Lung microvascular endothelial cell (primary cell): Measurements from ENCODE around the gene ANTXR1. TPM values are rescaled to one million over a fixed set of nuclear protein-coding genes. Genes with fewer than 3 reads are reported as not detected.

Experiments
- DNase-seq, 2 donors: peaks; one replicate each; pipeline versions ENCODE4 v3.0.0 to v3.0.0-alpha.2; 2010; ENCODE audit warnings: low read depth in 2 of 2
- total RNA-seq: library from RNA; depleted of rRNA; stranded (reverse); fragments of >200 nt; gene quantifications from 2 replicates; pipeline ENCODE4 v1.2.1, GENCODE V29; 2014

ANTXR1 gene
- total RNA-seq, 1 donor from 2014 or later, result 0.20 TPM

DNA sequence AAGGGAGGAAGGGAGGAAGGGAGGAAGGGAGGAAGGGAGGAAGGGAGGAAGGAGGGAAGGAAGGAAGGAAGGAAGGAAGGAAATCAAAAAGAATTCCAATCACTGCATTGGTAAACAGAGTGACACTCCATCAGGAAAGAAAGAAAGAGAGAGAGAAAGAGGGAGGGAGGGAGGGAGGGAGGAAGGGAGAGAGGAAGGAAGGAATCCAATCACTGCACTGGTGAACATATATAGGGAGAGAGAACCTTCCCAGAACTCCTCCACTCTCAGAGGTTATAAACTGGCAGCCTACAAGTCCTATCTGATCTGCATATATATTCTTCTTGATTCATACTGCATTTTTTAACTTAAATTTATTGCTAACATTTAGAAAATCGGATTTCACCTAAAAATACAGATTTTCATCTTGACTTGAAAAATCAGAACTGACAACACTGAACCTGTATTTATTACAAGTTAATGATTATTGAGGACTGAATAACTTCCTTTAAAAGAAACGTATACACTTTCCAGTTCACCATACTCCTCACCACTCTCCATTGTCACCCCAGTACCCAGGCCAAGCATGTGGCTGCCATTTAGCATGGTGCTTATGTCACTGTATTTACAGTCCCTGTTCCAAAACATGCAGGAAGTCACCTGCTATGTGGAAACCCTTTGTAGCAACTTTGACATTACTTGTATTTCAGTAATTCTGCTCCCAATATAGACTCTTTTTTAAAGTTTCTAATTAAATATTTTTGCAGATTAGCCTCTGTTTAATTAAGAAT lies 83.5 kb downstream of the ANTXR1 start:
- DNase-seq, result no peak

GRCh38 chr2:69097148-69097610 lies 84.2 kb downstream of the ANTXR1 start:
- peak in 1 of 2 donors; percentile 79 for DNase-seq

DNA sequence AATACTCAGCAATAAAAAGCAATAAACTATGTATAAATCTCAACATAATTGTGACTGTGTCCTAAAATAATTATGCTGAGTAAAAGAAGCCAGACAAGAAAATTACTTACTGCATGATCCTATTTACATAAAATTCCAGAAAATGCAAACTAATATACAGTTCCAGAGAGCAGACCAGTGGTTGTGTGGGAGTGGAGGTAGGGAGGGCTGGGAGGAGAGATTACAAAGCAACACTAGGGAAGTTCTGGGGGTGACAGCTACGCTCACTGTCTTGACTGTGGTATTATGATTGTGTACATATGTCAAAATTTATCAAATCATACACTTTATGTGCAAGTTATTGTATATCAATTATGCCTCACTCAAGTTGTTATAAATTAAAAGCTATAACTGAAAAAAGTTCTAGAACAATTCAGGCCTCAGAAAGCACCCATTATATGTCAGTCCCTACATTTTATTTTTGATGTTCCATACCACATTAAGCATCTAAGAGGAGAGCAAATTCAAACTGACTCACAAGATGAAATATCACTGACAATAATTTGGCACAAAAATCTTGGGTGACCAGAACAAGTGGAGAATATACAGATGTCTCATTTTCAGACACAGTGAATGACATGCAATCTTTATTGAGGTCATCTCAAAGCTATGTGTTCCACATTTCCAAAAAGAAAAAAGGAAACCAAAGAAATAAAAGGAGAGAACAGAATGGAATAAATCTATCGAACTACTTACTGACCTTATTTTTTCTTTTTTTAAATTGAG lies 85.1 kb downstream of the ANTXR1 start:
- no peak for DNase-seq

DNA sequence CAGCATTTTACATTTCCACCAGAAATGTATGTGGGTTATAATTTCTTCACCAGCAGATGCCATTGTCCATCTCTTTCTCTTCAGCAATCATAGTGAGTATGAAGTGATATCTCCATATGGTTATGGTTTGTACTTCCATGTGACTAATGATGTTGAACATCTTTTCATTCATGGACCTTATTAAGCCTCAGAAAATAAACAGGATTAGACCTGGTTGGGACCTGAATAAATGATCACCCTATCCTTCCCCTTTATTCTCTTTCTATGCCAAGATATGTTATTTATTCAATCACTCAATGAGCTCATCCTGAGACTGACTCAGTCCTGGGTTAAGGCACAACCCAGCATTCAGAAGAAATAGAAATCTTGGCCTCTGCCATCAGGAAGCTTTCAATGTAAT lies 86.6 kb downstream of the ANTXR1 start:
- DNase-seq, result peak in 1 of 2 donors; percentile 56

DNA sequence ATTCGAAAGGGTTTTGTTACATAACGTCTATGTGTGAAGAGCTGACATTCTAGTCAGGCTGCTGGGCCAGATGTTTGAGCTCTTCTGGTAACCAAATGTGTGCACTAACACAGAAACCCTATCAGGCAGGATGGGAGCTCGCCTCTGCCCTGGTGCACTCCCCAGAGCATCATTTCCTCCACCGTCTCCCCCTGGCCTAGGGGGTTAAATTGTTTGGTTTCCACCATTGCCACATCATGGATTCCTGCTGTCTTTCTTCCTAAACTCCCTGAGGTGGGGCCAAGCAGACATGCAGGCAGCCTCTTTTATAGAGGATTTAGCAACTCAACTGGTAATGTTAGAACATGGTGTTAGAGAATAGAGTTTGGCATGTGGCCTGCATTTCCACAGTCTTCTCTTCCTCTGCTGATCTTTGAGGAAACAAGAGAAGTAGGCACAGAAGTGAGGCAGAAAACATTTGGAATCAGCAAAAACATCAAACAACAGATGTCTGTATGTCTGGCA lies 87.3 kb downstream of the ANTXR1 start:
- no peak for DNase-seq

DNA sequence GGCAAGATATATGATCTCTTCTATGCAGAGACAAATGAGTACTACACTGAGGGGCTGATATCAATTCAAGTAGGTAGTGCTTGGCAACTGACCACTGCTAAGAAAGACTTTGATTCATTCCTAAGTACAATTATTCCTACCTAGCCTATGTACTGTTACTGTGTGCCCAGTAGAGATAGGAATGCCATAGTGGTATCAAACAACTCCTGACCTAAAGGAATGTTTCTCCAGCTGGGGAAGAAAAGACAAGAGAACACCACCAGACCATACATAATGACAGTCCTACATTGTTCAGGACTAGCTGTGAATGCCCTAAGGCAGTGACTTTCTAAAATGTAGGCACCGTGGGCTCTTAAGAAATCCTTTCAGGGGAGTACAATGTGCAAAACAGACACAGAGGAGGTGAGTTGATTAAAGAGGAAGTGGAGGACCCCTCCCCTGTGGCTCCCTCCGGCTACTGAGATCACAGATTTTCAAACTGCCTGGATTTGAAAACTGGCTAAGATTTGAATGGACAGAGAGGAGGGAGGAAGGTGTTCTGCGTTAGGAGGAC lies 89.1 kb downstream of the ANTXR1 start:
- no peak for DNase-seq

DNA sequence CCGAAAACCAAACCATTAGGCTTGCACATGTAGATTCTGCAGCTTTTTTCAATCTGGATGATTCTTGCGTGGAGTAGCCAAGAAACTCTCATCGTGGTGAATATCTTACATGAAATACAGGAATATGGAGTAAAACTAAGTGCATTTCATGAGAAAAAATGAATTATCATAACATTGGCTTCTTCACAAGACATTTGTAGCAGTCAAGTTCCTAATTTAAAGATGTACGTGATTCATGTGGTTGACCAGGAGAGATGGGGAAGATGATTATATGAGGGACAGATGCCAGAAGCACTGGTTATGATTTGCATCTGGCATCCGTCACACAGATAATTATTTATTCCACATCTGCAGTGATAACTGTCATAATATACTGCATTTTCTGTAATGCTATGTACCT lies 90.4 kb downstream of the ANTXR1 start:
- DNase-seq, result no peak

DNA sequence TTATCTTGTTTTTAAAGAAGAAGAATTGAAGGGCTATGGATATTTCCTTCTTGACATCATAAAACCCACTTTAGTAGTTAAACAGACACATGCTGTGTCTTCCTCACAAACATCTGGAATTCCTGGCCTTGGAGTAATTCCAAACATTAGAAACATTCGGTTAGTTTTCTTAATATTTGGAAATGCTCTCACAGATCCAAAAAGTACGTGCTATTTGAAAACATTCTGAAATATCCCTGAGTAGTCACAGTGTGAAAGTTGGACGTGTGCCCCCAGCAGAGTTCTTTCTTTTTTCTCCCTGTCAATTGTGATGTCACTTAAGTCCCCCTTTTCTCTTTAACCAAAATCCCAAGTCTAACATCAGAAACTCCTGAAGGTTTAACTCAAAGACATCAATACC lies 91.3 kb downstream of the ANTXR1 start:
- DNase-seq, result no peak

GRCh38 chr2:69109255-69109654 lies 96.3 kb downstream of the ANTXR1 start:
- no peak for DNase-seq

- DNase-seq, result no peak
These were observed 98.1 kb downstream of the ANTXR1 start for GRCh38 chr2:69111076-69111475.

- no peak for DNase-seq
These were observed 100.6 kb downstream of the ANTXR1 start for GRCh38 chr2:69113627-69114026.

DNA sequence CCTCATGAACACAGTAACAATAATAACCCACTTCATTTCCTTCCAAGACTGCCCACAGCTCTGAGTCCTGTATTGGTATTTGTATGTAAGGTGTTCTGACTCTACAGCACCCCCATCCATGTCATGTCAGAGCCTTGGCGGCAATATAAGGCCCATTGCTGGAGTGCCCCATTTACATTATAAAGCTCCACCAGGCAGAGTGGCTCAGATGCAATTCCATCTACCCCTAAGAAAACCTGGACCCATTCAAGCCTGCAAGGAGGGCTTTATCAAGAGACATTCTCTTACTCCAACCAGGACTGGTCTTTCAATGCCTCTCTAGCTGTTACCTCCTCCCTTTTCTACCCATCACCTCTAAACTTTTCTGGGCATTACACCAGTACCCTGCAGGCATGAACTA lies 101.6 kb downstream of the ANTXR1 start:
- DNase-seq, result no peak

- no peak for DNase-seq
These were observed 103.5 kb downstream of the ANTXR1 start for GRCh38 chr2:69116438-69116837.

DNA sequence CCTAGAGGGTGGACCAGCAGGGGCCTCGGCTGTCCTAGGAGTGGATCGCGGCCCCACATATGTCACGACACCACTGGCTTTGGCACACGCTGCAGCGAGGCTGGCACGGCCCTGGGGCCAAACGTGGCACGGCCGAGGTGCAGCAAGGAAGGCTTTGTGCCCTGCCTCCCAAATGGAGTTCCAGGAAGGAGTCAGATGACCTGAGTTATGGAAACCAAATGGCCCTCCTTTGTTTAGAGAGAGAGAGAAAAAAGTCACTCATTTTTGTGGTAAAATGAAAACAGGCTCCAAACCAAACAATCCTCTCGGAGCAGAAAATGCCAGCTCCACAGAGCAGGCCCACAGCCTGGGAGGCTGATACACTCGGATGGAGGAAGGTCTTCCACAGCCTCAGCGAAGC lies 105.6 kb downstream of the ANTXR1 start:
- DNase-seq, result peak in 1 of 2 donors; percentile 9

DNA sequence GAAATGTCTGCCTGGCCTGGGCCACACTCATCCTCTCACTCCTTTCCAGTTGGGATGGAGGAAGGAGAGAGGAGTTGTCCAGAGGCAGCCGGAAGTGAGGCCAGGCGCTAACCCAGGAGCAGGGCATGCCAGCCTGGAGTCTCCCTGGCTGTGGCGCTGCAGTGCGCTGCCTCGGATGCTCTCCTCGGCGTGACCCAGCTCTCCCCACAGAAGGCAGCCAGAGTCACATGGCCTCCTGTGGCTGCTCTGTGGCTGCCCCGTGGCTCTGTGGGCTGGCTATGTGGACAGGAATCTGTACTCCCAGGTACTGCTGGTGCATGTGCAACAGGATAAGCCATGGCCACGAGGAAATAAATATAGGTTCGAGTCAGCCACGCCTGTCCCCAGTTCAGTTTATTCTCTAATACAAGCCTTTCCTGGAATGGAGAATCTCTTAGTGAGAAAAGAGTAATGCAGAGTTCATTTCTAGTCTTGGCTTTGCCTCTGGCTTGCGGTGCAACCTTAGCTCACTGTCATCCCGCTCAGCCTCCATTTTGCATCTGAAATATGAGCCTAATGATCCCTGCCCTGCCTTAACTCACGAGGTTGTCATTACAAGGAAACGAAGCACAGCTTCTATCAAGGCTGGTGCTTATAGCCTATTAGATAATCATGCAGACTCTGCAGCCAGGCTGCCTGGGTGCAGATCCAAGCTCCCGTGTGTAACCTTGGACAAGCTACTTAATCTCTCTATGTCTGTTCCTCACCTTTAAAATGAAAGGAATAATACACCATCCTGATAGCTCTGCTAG lies 106.3 kb downstream of the ANTXR1 start:
- DNase-seq, result no peak

- peak; percentile 25 to 91 for DNase-seq
These were observed 109.3 kb downstream of the ANTXR1 start for GRCh38 chr2:69122271-69122670.

DNA sequence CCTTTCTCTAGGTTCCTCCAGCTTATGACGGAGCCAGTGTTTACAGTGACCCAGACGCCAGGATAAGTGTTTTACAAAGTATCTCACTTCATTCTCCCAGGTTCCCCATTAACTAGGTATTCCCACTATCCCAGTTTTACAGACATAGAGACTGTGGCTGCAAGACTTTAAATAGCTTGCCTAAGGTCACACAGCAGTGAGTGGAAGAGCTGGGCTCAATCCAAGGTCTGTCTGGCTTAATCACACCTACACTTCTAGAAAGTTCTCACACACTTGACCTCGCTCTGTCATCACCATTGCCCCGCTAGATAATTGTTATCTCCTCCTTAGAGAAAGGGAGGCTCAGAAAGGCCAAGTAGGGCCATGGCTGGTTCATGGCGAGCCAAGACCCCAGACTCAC lies 110.2 kb downstream of the ANTXR1 start:
- no peak for DNase-seq

DNA sequence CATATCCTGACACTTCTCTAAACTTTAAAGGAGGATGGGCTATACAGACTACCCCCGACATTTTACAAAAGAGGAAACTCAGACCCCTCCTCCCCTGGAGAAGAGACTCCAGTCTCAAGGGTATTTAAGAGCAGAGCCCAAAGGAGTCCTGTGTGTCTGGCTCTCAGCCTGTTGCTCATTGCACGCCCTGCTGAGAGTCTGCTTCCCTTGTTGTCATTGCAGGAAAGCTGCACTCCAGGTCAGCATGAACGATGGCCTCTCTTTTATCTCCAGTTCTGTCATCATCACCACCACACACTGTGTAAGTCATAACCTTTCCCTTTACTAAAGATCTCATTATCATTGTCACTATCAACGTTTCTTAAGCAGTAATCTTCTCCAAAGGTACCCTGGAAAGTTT lies 111.4 kb downstream of the ANTXR1 start:
- no peak for DNase-seq

DNA sequence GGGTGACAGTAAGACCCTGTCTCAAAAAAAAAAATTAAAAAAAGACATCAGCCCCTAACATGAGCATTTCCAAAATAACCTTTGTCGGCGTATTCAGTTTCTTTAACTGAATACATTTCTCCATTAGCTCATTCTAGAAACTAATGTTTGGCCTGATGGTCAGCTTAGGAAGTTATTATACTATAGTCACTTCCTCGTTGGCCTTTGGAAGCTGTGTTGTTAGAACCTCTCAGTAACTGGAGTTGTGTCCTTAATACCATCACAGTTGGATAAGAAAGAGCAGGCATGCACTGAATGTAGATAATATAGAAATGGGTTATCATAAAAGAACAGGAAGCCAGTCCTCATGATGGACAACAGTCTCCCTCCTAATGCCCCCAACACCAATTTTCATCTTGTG lies 112.8 kb downstream of the ANTXR1 start:
- DNase-seq, result peak in 1 of 2 donors; percentile 47

DNA sequence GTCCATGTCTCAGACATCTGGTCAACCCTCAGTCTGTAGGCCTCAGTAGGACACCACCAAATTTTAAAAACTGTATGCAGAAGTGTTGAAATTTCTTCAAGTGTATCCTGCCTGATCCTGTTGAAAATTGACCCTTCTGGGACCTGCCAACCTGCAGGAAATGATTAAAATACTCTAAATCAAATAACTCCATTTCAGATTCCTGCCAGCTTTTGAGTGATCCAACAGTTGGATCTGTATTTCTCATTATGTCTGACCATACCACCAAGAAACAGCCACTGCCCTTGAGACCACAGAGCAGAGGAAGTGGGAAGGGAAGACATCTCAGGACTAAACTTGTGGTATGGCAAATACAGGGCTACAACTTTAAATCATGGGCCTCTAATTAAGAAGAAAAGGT lies 113.4 kb downstream of the ANTXR1 start:
- DNase-seq, result peak in 1 of 2 donors; percentile 52

- no peak for DNase-seq
These were observed 118.5 kb downstream of the ANTXR1 start for GRCh38 chr2:69131452-69131851.
